WTC11 (cell line): ENCODE results near the gene SECTM1. TPM values are rescaled to one million over a fixed set of nuclear protein-coding genes. Genes with fewer than 3 reads are reported as not detected.

Experiments
- ATAC-seq: fragments of 200-7000 bp; cut with Tn5 transposase; 2 replicates; pipeline ENCODE4 v1.10.0; 2021; ENCODE audit warnings: mild to moderate bottlenecking, moderate library complexity
- CTCF ChIA-PET: fragments of 300-600 bp; sonication (Branson Sonifier 250); formaldehyde crosslinking; loops from one replicate; lab custom pipeline; 2021; ENCODE audit warnings: antibody characterized with exemption; lab: Charles Lee
- POLR2A ChIA-PET: fragments of 350-600 bp; sonication (Branson Sonifier 250); formaldehyde crosslinking; loops from one replicate; lab custom pipeline; 2021; ENCODE audit warnings: antibody characterized with exemption; lab: Charles Lee
- DNase-seq: peaks from one replicate; pipeline ENCODE4 v3.0.0; 2021; ENCODE audit warnings: low spot score
- H3K27ac Mint-ChIP-seq: 2 replicates; pipeline ENCODE4 v1.8.0; 2021; ENCODE audit warnings: mixed read lengths
- H3K27me3 Mint-ChIP-seq: 2 replicates; pipeline ENCODE4 v1.8.0; 2021; ENCODE audit warnings: low read depth, mild to moderate bottlenecking, moderate library complexity, mixed read lengths
- H3K36me3 Mint-ChIP-seq: 2 replicates; pipeline ENCODE4 v1.8.0; 2021; ENCODE audit warnings: mixed read lengths
- H3K4me1 Mint-ChIP-seq: 2 replicates; pipeline ENCODE4 v1.8.0; 2022; ENCODE audit warnings: mixed read lengths
- H3K4me3 Mint-ChIP-seq: 2 replicates; pipeline ENCODE4 v1.8.0; 2021; ENCODE audit warnings: mild to moderate bottlenecking, moderate library complexity, mixed read lengths
- H3K9me3 Mint-ChIP-seq: 2 replicates; pipeline ENCODE4 v1.8.0; 2021; ENCODE audit warnings: mixed read lengths
- EMX1 ChIP-seq: fragments of 250-450 bp; sonication (Bioruptor Pico); IDR thresholded peaks from 2 replicates; pipeline ENCODE4 v1.8.0; 2021; ENCODE audit warnings: mild to moderate bottlenecking
- FOXP1 ChIP-seq: sonication (generic); formaldehyde crosslinking; IDR thresholded peaks from 2 replicates; pipeline ENCODE4 v1.8.0; 2022; ENCODE audit warnings: missing genetic modification reagents, mild to moderate bottlenecking, moderate library complexity, borderline replicate concordance
- FOXP4 ChIP-seq: sonication (generic); formaldehyde crosslinking; IDR thresholded peaks from 2 replicates; pipeline ENCODE4 v1.8.0; 2022; ENCODE audit warnings: mild to moderate bottlenecking, missing genetic modification reagents
- GABPB1 ChIP-seq: sonication (generic); formaldehyde crosslinking; IDR thresholded peaks from 2 replicates; pipeline ENCODE4 v1.8.1; 2023; ENCODE audit warnings: mild to moderate bottlenecking, missing genetic modification reagents
- HMGXB4 ChIP-seq: sonication (generic); formaldehyde crosslinking; IDR thresholded peaks from 2 replicates; pipeline ENCODE4 v1.8.1; 2023; ENCODE audit warnings: mild to moderate bottlenecking, moderate library complexity, missing genetic modification reagents
- IRF2 ChIP-seq: sonication (generic); formaldehyde crosslinking; IDR thresholded peaks from 2 replicates; pipeline ENCODE4 v1.8.0; 2022; ENCODE audit warnings: low read depth, missing genetic modification reagents, borderline replicate concordance
- KAT7 ChIP-seq: sonication (generic); formaldehyde crosslinking; IDR thresholded peaks from 2 replicates; pipeline ENCODE4 v1.8.1; 2023; ENCODE audit warnings: missing genetic modification reagents, mild to moderate bottlenecking, borderline replicate concordance
- MXD4 ChIP-seq: fragments of 250-450 bp; sonication (Bioruptor Pico); IDR thresholded peaks from 2 replicates; pipeline ENCODE4 v1.8.0; 2021; ENCODE audit warnings: mild to moderate bottlenecking, moderate library complexity, borderline replicate concordance
- NFATC4 ChIP-seq: fragments of 250-450 bp; sonication (Bioruptor Pico); IDR thresholded peaks from 2 replicates; pipeline ENCODE4 v1.9.0; 2021; ENCODE audit warnings: mild to moderate bottlenecking
- NR3C1 ChIP-seq: sonication (generic); formaldehyde crosslinking; conservative IDR thresholded peaks from 2 replicates; pipeline ENCODE4 v1.8.1; 2023; ENCODE audit warnings: low read depth, mild to moderate bottlenecking, missing genetic modification reagents
- SMAD3 ChIP-seq: sonication (generic); formaldehyde crosslinking; IDR thresholded peaks from 2 replicates; pipeline ENCODE4 v1.8.0; 2022; ENCODE audit warnings: missing genetic modification reagents, mild to moderate bottlenecking, borderline replicate concordance
- TCF7 ChIP-seq: sonication (generic); formaldehyde crosslinking; IDR thresholded peaks from 2 replicates; pipeline ENCODE4 v1.8.0; 2022; ENCODE audit warnings: mild to moderate bottlenecking, low read depth, missing genetic modification reagents, moderate library complexity
- TP53 ChIP-seq: sonication (generic); formaldehyde crosslinking; IDR thresholded peaks from 2 replicates; pipeline ENCODE4 v1.8.1; 2023; ENCODE audit warnings: mild to moderate bottlenecking, missing genetic modification reagents
- ZBTB21 ChIP-seq: sonication (generic); formaldehyde crosslinking; IDR thresholded peaks from 2 replicates; pipeline ENCODE4 v1.8.1; 2023; ENCODE audit warnings: mild to moderate bottlenecking, missing genetic modification reagents, borderline replicate concordance
- ZBTB43 ChIP-seq: sonication (generic); formaldehyde crosslinking; IDR thresholded peaks from 2 replicates; pipeline ENCODE4 v1.8.1; 2023; ENCODE audit warnings: mild to moderate bottlenecking, missing genetic modification reagents
- ZNF396 ChIP-seq: fragments of 250-450 bp; sonication (Bioruptor Pico); IDR thresholded peaks from 2 replicates; pipeline ENCODE4 v1.8.0; 2021; ENCODE audit warnings: mild to moderate bottlenecking, moderate library complexity, borderline replicate concordance
- total RNA-seq: library from RNA; stranded (reverse); gene quantifications from 3 replicates; pipeline ENCODE4 v1.2.3, GENCODE V29; 2021
- TF ChIP-seq, protein P1 (sequence below): sonication (generic); formaldehyde crosslinking; conservative IDR thresholded peaks from 2 replicates; pipeline ENCODE4 v1.8.1; 2023; ENCODE audit warnings: mild to moderate bottlenecking, low read depth, missing genetic modification reagents, moderate library complexity

SECTM1 gene
- total RNA-seq, 1 experiment from 2014 or later, result 0.22 TPM

DNA sequence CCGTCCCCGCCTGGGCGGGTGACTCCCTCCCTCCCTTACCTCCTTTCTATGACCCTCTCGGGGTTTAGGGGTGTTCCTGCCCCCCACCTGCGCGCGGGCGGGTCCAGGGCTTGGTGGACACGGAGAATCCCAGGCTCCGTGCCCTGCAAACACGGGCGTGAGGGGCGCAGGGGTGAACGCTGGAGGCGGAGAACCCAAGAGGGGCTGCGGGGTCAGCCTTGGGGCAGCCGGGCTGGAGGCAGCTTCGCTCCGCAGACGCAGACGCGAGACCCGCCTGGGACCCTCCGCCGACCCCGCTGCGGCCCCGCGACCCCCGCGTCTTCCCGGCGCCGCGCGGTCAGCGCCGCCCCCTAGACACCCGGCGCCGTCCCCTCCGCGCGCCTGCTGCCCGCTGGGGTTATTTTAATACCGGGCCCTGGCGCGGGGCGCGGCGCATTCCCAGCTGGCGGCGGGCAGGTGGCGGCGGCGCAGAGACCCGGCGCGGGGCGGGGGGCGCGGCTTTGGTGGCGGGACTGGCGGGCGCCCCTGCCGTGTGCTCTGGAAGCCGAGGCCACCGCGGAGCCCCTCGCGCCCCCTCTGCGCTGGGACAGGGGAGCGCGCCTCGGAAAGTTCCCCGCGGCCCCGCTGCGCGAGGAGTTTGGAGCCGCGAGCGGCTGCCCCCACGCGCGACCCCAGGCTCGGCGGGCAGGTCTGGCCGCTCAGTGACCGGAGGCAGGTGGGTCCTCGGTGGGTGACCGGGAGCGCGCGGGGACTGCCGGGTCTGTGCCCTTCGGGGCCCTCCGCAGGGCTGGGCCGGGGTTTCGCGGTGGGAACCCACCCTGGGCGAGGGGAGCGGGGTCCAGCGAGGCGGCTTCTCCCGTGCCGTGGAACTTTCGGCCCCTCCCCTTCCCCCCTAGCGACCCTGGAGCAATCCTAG lies 38.0 kb upstream of the SECTM1 start, which contains the start of gene UTS2R:
Gene UTS2R, plus strand, starts transcription at position 433 of the 916 bp plus-strand sequence. CDS start 2,560 bp downstream, outside the sequence.
- peak; percentile 13 for ATAC-seq
- peaks cover 5% of the 10 kb centered on the region for H3K9me3 Mint-ChIP-seq
- peaks cover 5% of the 10 kb centered on the region for H3K4me1 Mint-ChIP-seq
- H3K4me3 Mint-ChIP-seq, result peak within 1 kb of the TSS; percentile 55
- H3K36me3 Mint-ChIP-seq, result no peaks in the 10 kb centered on the region
- no peak within 1 kb of the TSS for H3K27ac Mint-ChIP-seq
- CTCF ChIA-PET, result interaction anchor here (0.7 to 2.4 kb wide), 4 partner anchors 9 to 135 kb away, joined by 3 to 9 read pairs (median 4); no protein-coding TSS in a partner anchor
- DNase-seq, result peak; percentile 55
- peaks cover 67% of the 10 kb centered on the region for H3K27me3 Mint-ChIP-seq
- TF ChIP-seq HMGXB4 (0 out of 2 replicates have a peak, but pooled peaks have one; percentile 50), KAT7 (0 out of 2 replicates have a peak, but pooled peaks have one; percentile 17), IRF2 (CRISPR knock-in tag) (no peak), ZNF396 (no peak), FOXP4 (CRISPR knock-in tag) (0 out of 2 replicates have a peak, but pooled peaks have one; percentile 21)
- POLR2A ChIA-PET, result no interaction called here

- TF ChIP-seq ZBTB21 (CRISPR knock-in tag) (no peak), GABPB1 (CRISPR knock-in tag) (0 out of 2 replicates have a peak, but pooled peaks have one; percentile 24)
- peaks cover 60% of the 10 kb centered on the region for H3K27me3 Mint-ChIP-seq
- peak overlapping the region; percentile 48 for H3K4me3 Mint-ChIP-seq
- ChIA-PET POLR2A (no interaction called here), CTCF (interaction anchor here (0.5 to 2.4 kb wide), 7 partner anchors 8 to 212 kb away, joined by 3 to 9 read pairs (median 4); no protein-coding TSS in a partner anchor)
- H3K36me3 Mint-ChIP-seq, result no peaks in the 10 kb centered on the region
- ATAC-seq (no peak), DNase-seq (no peak)
- H3K9me3 Mint-ChIP-seq, result peaks cover 5% of the 10 kb centered on the region
- H3K4me1 Mint-ChIP-seq, result peaks cover 5% of the 10 kb centered on the region
- H3K27ac Mint-ChIP-seq, result no peak overlapping the region
These were observed 37.1 kb upstream of the SECTM1 start for GRCh38 chr17:82370471-82371332.

GRCh38 chr17:82369211-82369610 lies 35.6 kb upstream of the SECTM1 start:
- no peak for DNase-seq
- no peak for ATAC-seq
- Mint-ChIP-seq H3K27me3 (peaks cover 55% of the 10 kb centered on the region), H3K27ac (no peak overlapping the region), H3K9me3 (peaks cover 5% of the 10 kb centered on the region)
- CTCF ChIA-PET, result interaction anchor here (2.4 kb wide), 1 partner anchor 133 kb away, joined by 9 read pairs; no protein-coding TSS in a partner anchor
- POLR2A ChIA-PET, result no interaction called here
- TF ChIP-seq MXD4 (CRISPR knock-in tag), result no peak
- no peak for TF ChIP-seq TP53
- no peak for TF ChIP-seq NR3C1 (CRISPR knock-in tag)
- TF ChIP-seq, protein P1, sequence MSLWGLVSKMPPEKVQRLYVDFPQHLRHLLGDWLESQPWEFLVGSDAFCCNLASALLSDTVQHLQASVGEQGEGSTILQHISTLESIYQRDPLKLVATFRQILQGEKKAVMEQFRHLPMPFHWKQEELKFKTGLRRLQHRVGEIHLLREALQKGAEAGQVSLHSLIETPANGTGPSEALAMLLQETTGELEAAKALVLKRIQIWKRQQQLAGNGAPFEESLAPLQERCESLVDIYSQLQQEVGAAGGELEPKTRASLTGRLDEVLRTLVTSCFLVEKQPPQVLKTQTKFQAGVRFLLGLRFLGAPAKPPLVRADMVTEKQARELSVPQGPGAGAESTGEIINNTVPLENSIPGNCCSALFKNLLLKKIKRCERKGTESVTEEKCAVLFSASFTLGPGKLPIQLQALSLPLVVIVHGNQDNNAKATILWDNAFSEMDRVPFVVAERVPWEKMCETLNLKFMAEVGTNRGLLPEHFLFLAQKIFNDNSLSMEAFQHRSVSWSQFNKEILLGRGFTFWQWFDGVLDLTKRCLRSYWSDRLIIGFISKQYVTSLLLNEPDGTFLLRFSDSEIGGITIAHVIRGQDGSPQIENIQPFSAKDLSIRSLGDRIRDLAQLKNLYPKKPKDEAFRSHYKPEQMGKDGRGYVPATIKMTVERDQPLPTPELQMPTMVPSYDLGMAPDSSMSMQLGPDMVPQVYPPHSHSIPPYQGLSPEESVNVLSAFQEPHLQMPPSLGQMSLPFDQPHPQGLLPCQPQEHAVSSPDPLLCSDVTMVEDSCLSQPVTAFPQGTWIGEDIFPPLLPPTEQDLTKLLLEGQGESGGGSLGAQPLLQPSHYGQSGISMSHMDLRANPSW (CRISPR knock-in tag), result no peak
- no peak for TF ChIP-seq SMAD3 (CRISPR knock-in tag)
- TF ChIP-seq FOXP1 (CRISPR knock-in tag), result no peak
- TF ChIP-seq NFATC4 (CRISPR knock-in tag), result no peak
- no peak for TF ChIP-seq FOXP4 (CRISPR knock-in tag)
- no peak for TF ChIP-seq TCF7 (CRISPR knock-in tag)
- no peak for TF ChIP-seq ZBTB43
- no peak for TF ChIP-seq EMX1 (CRISPR knock-in tag)
- TF ChIP-seq, all 79 proteins: peak for 0
- H3K4me3 Mint-ChIP-seq, result no peak overlapping the region
- H3K36me3 Mint-ChIP-seq, result no peaks in the 10 kb centered on the region
- H3K4me1 Mint-ChIP-seq, result peaks cover 5% of the 10 kb centered on the region
